Skeletal muscle tissue (tissue), 4 donors: Measurements from ENCODE around the gene PEX1. TPM values are rescaled to one million over a fixed set of nuclear protein-coding genes. Genes with fewer than 3 reads are reported as not detected.

Experiments
- H3K27ac ChIP-seq: one replicate; pipeline ENCODE4 v1.7.0; 2013; ENCODE audit warnings: mild to moderate bottlenecking, low read depth, low read length, inconsistent platforms
- H3K27me3 ChIP-seq, 3 donors: one replicate each; pipeline ENCODE4 v1.7.0; 2013; ENCODE audit warnings: low read length in 3 of 3; ENCODE audit not compliant: control insufficient read depth in 3 of 3, insufficient read depth in 3 of 3
- H3K36me3 ChIP-seq, 3 donors: one replicate each; pipeline ENCODE4 v1.7.0; 2013; ENCODE audit warnings: low read length in 3 of 3; ENCODE audit not compliant: control insufficient read depth in 3 of 3, insufficient read depth in 3 of 3
- H3K4me1 ChIP-seq, 3 donors: one replicate each; pipeline ENCODE4 v1.7.0; 2013; ENCODE audit warnings: low read length in 3 of 3, mild to moderate bottlenecking in 3 of 3; ENCODE audit not compliant: control insufficient read depth in 3 of 3, insufficient read depth in 3 of 3
- H3K4me3 ChIP-seq, 3 donors: one replicate each; pipeline ENCODE4 v1.7.0; 2013; ENCODE audit warnings: low read length in 3 of 3
- H3K9ac ChIP-seq, 3 donors: one replicate each; pipeline ENCODE4 v1.7.0; 2013; ENCODE audit warnings: low read length in 3 of 3, mild to moderate bottlenecking in 3 of 3, moderate library complexity in 2 of 3, low read depth in 1 of 3
- H3K9me3 ChIP-seq, 3 donors: one replicate each; pipeline ENCODE4 v1.7.0; 2013; ENCODE audit warnings: low read length in 3 of 3; ENCODE audit not compliant: control insufficient read depth in 3 of 3
- total RNA-seq: library from RNA; depleted of rRNA; stranded (reverse); fragments of >200 nt; gene quantifications from one replicate; pipeline ENCODE4 v1.2.3, GENCODE V29; 2014
- donor health status: Osteomylitis.

The PEX1 gene
- total RNA-seq, 1 donor from 2014 or later, result 48.5 TPM

- Histone ChIP-seq H3K27ac (no peak overlapping the region), H3K9me3 (no peaks in the 10 kb centered on the region), H3K4me3 (no peak overlapping the region), H3K4me1 (no peaks in the 10 kb centered on the region), H3K36me3 (peaks cover 8 to 29% (median 28%) of the 10 kb centered on the region in 3 donors), H3K27me3 (no peaks in the 10 kb centered on the region), H3K9ac (no peak overlapping the region)
These were observed 15.0 kb downstream of the PEX1 start for GRCh38 chr7:92513167-92513902.

- Histone ChIP-seq H3K27me3 (no peaks in the 10 kb centered on the region), H3K27ac (no peak overlapping the region), H3K4me3 (no peak overlapping the region), H3K36me3 (peaks cover 4 to 28% (median 16%) of the 10 kb centered on the region in 3 donors), H3K9me3 (no peaks in the 10 kb centered on the region), H3K9ac (no peak overlapping the region), H3K4me1 (no peaks in the 10 kb centered on the region)
These were observed 19.4 kb downstream of the PEX1 start for GRCh38 chr7:92508946-92509345.

GRCh38 chr7:92506363-92506762 is 22.0 kb downstream of the PEX1 start:
- H3K9me3 ChIP-seq, result no peaks in the 10 kb centered on the region
- H3K4me1 ChIP-seq, result no peaks in the 10 kb centered on the region
- no peak overlapping the region for H3K27ac ChIP-seq
- no peak overlapping the region for H3K9ac ChIP-seq
- no peak overlapping the region for H3K4me3 ChIP-seq
- peaks cover 5 to 33% (median 23%) of the 10 kb centered on the region in 3 donors for H3K36me3 ChIP-seq
- H3K27me3 ChIP-seq, result no peaks in the 10 kb centered on the region

GRCh38 chr7:92504563-92504962 is 23.8 kb downstream of the PEX1 start:
- Histone ChIP-seq H3K27me3 (no peaks in the 10 kb centered on the region), H3K4me1 (no peaks in the 10 kb centered on the region), H3K36me3 (peaks cover 9 to 47% (median 37%) of the 10 kb centered on the region in 3 donors), H3K9ac (no peak overlapping the region), H3K27ac (no peak overlapping the region), H3K4me3 (no peak overlapping the region), H3K9me3 (no peaks in the 10 kb centered on the region)

- Histone ChIP-seq H3K4me1 (no peaks in the 10 kb centered on the region), H3K36me3 (peaks cover 12 to 52% (median 40%) of the 10 kb centered on the region in 3 donors), H3K9ac (no peak overlapping the region), H3K27me3 (no peaks in the 10 kb centered on the region), H3K9me3 (no peaks in the 10 kb centered on the region), H3K4me3 (no peak overlapping the region), H3K27ac (no peak overlapping the region)
These were observed 24.6 kb downstream of the PEX1 start for GRCh38 chr7:92503767-92504166.

- H3K27me3 ChIP-seq, result no peaks in the 10 kb centered on the region
- H3K36me3 ChIP-seq, result peaks cover 13 to 49% (median 41%) of the 10 kb centered on the region in 3 donors
- no peak overlapping the region for H3K27ac ChIP-seq
- no peaks in the 10 kb centered on the region for H3K9me3 ChIP-seq
- no peak overlapping the region for H3K9ac ChIP-seq
- H3K4me1 ChIP-seq, result no peaks in the 10 kb centered on the region
- no peak overlapping the region for H3K4me3 ChIP-seq
These were observed 29.8 kb downstream of the PEX1 start for GRCh38 chr7:92498557-92498956.

- Histone ChIP-seq H3K4me3 (no peak overlapping the region), H3K9me3 (no peaks in the 10 kb centered on the region), H3K27ac (no peak overlapping the region), H3K36me3 (peaks cover 18 to 57% (median 51%) of the 10 kb centered on the region in 3 donors), H3K27me3 (no peaks in the 10 kb centered on the region), H3K9ac (no peak overlapping the region), H3K4me1 (no peaks in the 10 kb centered on the region)
These were observed 31.4 kb downstream of the PEX1 start for GRCh38 chr7:92496876-92497275.

- Histone ChIP-seq H3K9me3 (no peaks in the 10 kb centered on the region), H3K4me1 (no peaks in the 10 kb centered on the region), H3K4me3 (no peak overlapping the region), H3K27ac (no peak overlapping the region), H3K9ac (no peak overlapping the region), H3K27me3 (no peaks in the 10 kb centered on the region), H3K36me3 (peaks cover 21 to 67% (median 57%) of the 10 kb centered on the region in 3 donors)
These were observed 38.7 kb downstream of the PEX1 start for GRCh38 chr7:92489634-92490033.

- no peak overlapping the region for H3K4me3 ChIP-seq
- H3K9ac ChIP-seq, result no peak overlapping the region
- H3K27ac ChIP-seq, result no peak overlapping the region
- no peaks in the 10 kb centered on the region for H3K4me1 ChIP-seq
- H3K27me3 ChIP-seq, result no peaks in the 10 kb centered on the region
- H3K9me3 ChIP-seq, result no peaks in the 10 kb centered on the region
- H3K36me3 ChIP-seq, result peaks cover 15 to 54% (median 47%) of the 10 kb centered on the region in 3 donors
These were observed 40.5 kb downstream of the PEX1 start for GRCh38 chr7:92487804-92488203.

- H3K27ac ChIP-seq, result no peak overlapping the region
These were observed 42.3 kb downstream of the PEX1 start for GRCh38 chr7:92485974-92486373.

More at GRCh38 chr7:92485974-92486373, 42.3 kb downstream of the PEX1 start:
- Histone ChIP-seq H3K9ac (no peak overlapping the region), H3K27me3 (no peaks in the 10 kb centered on the region), H3K4me3 (no peak overlapping the region), H3K4me1 (no peaks in the 10 kb centered on the region), H3K9me3 (no peaks in the 10 kb centered on the region), H3K36me3 (peaks cover 11 to 37% (median 30%) of the 10 kb centered on the region in 3 donors)
